ENCODE results near the gene KCNAB1. TPM values are rescaled to one million over a fixed set of nuclear protein-coding genes. Genes with fewer than 3 reads are reported as not detected.

Gene KCNAB1
- total and polyA plus RNA-seq, 2 donors (not counting 1 experiment from before 2014, with no cell fraction given), result not detected

- intact Hi-C loops (cut with micrococcal nuclease), result loop anchor here (10.0 kb wide), 1 partner anchor 155 kb away; no protein-coding TSS in a partner anchor
- Mint-ChIP-seq H3K27me3 (peaks cover 12% of the 10 kb centered on the region), H3K4me3 (no peak overlapping the region), H3K4me1 (no peaks in the 10 kb centered on the region), H3K27ac (no peak overlapping the region), H3K9me3 (ENCODE audit: insufficient read depth) (no peaks in the 10 kb centered on the region)
- Histone ChIP-seq H3K36me3 (replicated peaks in 1 of 2; ENCODE audit: control extremely low read depth in 1 of 2, control insufficient read depth in 1 of 2, extremely low read depth in 1 of 2, insufficient read depth in 2 of 2, low read length in 1 of 2) (no peaks in the 10 kb centered on the region), H3K9me3 (ENCODE audit: control extremely low read depth in 1 of 3, control insufficient read depth in 2 of 3, insufficient read depth in 1 of 3, low read length in 2 of 3) (no peaks in the 10 kb centered on the region), H3K4me1 (ENCODE audit: control insufficient read depth in 2 of 2, insufficient read depth in 2 of 2, low read length in 2 of 2) (no peaks in the 10 kb centered on the region), H3K9ac (ENCODE audit: low read length) (no peak overlapping the region), H3K27me3 (replicated peaks in 1 of 4; ENCODE audit: control extremely low read depth in 1 of 4, control insufficient read depth in 3 of 4, insufficient read depth in 4 of 4, low read length in 3 of 4) (no peaks in the 10 kb centered on the region), H3K27ac (ENCODE audit: low read length in 2 of 2) (no peak overlapping the region), H3K4me3 (ENCODE audit: control extremely low read depth in 1 of 5, extremely low read depth in 1 of 5, insufficient read depth in 1 of 5, low read depth in 2 of 5, low read length in 4 of 5) (no peak overlapping the region), H4K20me1 (ENCODE audit: control insufficient read depth, insufficient read depth, low read length, poor library complexity, severe bottlenecking) (no peaks in the 10 kb centered on the region), H2AFZ (ENCODE audit: insufficient read depth, low read depth, low read length, poor library complexity, severe bottlenecking) (no peak overlapping the region), H3K79me2 (ENCODE audit: control insufficient read depth, insufficient read depth, low read length) (no peaks in the 10 kb centered on the region), H3K4me2 (replicated peaks; ENCODE audit: low read depth, low read length, poor library complexity, severe bottlenecking) (no peak overlapping the region)
- no peak for DNase-seq
- TF ChIP-seq, protein P1, sequence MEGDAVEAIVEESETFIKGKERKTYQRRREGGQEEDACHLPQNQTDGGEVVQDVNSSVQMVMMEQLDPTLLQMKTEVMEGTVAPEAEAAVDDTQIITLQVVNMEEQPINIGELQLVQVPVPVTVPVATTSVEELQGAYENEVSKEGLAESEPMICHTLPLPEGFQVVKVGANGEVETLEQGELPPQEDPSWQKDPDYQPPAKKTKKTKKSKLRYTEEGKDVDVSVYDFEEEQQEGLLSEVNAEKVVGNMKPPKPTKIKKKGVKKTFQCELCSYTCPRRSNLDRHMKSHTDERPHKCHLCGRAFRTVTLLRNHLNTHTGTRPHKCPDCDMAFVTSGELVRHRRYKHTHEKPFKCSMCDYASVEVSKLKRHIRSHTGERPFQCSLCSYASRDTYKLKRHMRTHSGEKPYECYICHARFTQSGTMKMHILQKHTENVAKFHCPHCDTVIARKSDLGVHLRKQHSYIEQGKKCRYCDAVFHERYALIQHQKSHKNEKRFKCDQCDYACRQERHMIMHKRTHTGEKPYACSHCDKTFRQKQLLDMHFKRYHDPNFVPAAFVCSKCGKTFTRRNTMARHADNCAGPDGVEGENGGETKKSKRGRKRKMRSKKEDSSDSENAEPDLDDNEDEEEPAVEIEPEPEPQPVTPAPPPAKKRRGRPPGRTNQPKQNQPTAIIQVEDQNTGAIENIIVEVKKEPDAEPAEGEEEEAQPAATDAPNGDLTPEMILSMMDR (IDR thresholded peaks at IDR 0.05), result no peak
- TF ChIP-seq EZH2 (IDR thresholded peaks at IDR 0.05; ENCODE audit: borderline replicate concordance, insufficient read depth, low read depth, low read length, poor library complexity, severe bottlenecking), result no peak
- ChIA-PET CTCF (no interaction called here), POLR2A (no interaction called here)
- ATAC-seq (ENCODE audit: low read depth), result no peak
These were observed 229.6 kb downstream of the KCNAB1 start for GRCh38 chr3:156349978-156350377.

GRCh38 chr3:156350781-156351180, 230.4 kb downstream of the KCNAB1 start:
- DNase-seq, result no peak
- POLR2A ChIA-PET, result no interaction called here
- Histone ChIP-seq H3K4me3 (ENCODE audit: control extremely low read depth in 1 of 5, extremely low read depth in 1 of 5, insufficient read depth in 1 of 5, low read depth in 2 of 5, low read length in 4 of 5) (no peak overlapping the region), H4K20me1 (ENCODE audit: control insufficient read depth, insufficient read depth, low read length, poor library complexity, severe bottlenecking) (no peaks in the 10 kb centered on the region), H3K79me2 (ENCODE audit: control insufficient read depth, insufficient read depth, low read length) (no peaks in the 10 kb centered on the region), H3K4me1 (ENCODE audit: control insufficient read depth in 2 of 2, insufficient read depth in 2 of 2, low read length in 2 of 2) (no peaks in the 10 kb centered on the region), H3K9me3 (ENCODE audit: control extremely low read depth in 1 of 3, control insufficient read depth in 2 of 3, insufficient read depth in 1 of 3, low read length in 2 of 3) (no peaks in the 10 kb centered on the region), H3K4me2 (replicated peaks; ENCODE audit: low read depth, low read length, poor library complexity, severe bottlenecking) (no peak overlapping the region), H3K36me3 (replicated peaks in 1 of 2; ENCODE audit: control extremely low read depth in 1 of 2, control insufficient read depth in 1 of 2, extremely low read depth in 1 of 2, insufficient read depth in 2 of 2, low read length in 1 of 2) (no peaks in the 10 kb centered on the region), H3K27me3 (replicated peaks in 1 of 4; ENCODE audit: control extremely low read depth in 1 of 4, control insufficient read depth in 3 of 4, insufficient read depth in 4 of 4, low read length in 3 of 4) (no peaks in the 10 kb centered on the region), H2AFZ (ENCODE audit: insufficient read depth, low read depth, low read length, poor library complexity, severe bottlenecking) (no peak overlapping the region), H3K9ac (ENCODE audit: low read length) (no peak overlapping the region), H3K27ac (ENCODE audit: low read length in 2 of 2) (no peak overlapping the region)
- CTCF ChIA-PET, result no interaction called here
- H3K4me1 Mint-ChIP-seq, result no peaks in the 10 kb centered on the region
- intact Hi-C loops (cut with micrococcal nuclease), result no loop called here
- 17% methylated on average over 4 of the region's 4 CpGs for WGBS (ENCODE audit: insufficient coverage)
- no peak overlapping the region for H3K27ac Mint-ChIP-seq
- TF ChIP-seq, protein P1 (IDR thresholded peaks at IDR 0.05), result no peak
- TF ChIP-seq EZH2 (IDR thresholded peaks at IDR 0.05; ENCODE audit: borderline replicate concordance, insufficient read depth, low read depth, low read length, poor library complexity, severe bottlenecking), result no peak
- ATAC-seq (ENCODE audit: low read depth), result no peak
- H3K27me3 Mint-ChIP-seq, result peaks cover 8% of the 10 kb centered on the region
- H3K4me3 Mint-ChIP-seq, result no peak overlapping the region
- H3K9me3 Mint-ChIP-seq (ENCODE audit: insufficient read depth), result no peaks in the 10 kb centered on the region

Measured in B cell (primary cell).